HG03520 (cell line): ENCODE measurements around the gene MRGPRE.

Experiments used
- ATAC-seq: cut with Tn5 transposase; IDR thresholded peaks from one replicate; pipeline ENCODE4 v1.9.1; 2021; ENCODE audit warnings: mild to moderate bottlenecking, moderate library complexity; ENCODE audit not compliant: unreplicated experiment

MRGPRE gene

GRCh38 chr11:3181725-3182461 is 50.3 kb downstream of the MRGPRE start:
- no peak for ATAC-seq

- no peak for ATAC-seq
Observed at GRCh38 chr11:3180869-3181268, 51.3 kb downstream of the MRGPRE start.

GRCh38 chr11:3178349-3178748 is 53.9 kb downstream of the MRGPRE start:
- no peak for ATAC-seq

GRCh38 chr11:3177931-3178330 is 54.3 kb downstream of the MRGPRE start:
- ATAC-seq: no peak
